GM08714 (cell line): Measurements from ENCODE around the gene TMEM129.

Source experiments
- H3K4me3 ChIP-seq: fragments of 200-500 bp; sonication (Bioruptor generic); 2 replicates; pipeline ENCODE4 v1.5.1; 2014; ENCODE audit warnings: mild to moderate bottlenecking, low read length, inconsistent platforms
- ZNF274 ChIP-seq: IDR thresholded peaks from 2 replicates; pipeline ENCODE4 v1.6.1; 2012; ENCODE audit warnings: mild to moderate bottlenecking, low read depth, low read length

TMEM129 gene, protein sequence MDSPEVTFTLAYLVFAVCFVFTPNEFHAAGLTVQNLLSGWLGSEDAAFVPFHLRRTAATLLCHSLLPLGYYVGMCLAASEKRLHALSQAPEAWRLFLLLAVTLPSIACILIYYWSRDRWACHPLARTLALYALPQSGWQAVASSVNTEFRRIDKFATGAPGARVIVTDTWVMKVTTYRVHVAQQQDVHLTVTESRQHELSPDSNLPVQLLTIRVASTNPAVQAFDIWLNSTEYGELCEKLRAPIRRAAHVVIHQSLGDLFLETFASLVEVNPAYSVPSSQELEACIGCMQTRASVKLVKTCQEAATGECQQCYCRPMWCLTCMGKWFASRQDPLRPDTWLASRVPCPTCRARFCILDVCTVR

DNA sequence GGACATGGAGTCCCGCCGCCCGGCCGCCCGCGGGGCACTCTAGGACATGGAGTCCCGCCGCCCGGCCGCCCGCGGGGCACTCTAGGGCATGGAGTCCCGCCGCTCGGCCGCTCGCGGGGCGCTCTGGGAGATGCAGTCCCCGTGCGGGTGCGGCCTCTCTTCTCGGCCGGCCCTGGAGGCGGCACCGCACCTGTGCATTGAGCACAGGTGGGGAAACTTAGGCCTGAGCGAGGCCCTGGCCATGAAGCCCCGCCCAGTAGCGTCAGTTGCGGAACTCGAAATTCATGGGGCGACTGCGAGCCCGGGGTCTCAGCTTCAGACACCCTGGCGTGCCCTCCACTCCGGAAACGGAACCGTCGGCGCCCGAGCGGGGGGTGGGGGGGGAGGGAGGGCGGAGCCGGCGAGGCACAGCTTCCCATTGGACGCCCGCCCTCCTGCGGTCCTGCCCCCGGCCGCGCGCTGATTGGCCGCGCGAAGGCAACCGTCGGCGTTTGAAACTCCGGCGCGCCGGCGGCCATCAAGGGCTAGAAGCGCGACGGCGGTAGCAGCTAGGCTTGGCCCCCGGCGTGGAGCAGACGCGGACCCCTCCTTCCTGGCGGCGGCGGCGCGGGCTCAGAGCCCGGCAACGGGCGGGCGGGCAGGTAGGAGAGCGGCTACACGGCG is at the start of gene TMEM129, which contains the start of gene TACC3:
TSS of gene TMEM129 (minus strand) at position 321 of the 663 bp plus-strand sequence. CDS start 486 bp downstream, outside the sequence.
TSS of gene TACC3 (plus strand) at position 519 of the 663 bp plus-strand sequence. CDS start 1,901 bp downstream, outside the sequence.
- peak within 1 kb of the TSS; percentile 83 for H3K4me3 ChIP-seq
- no peak for TF ChIP-seq ZNF274

DNA sequence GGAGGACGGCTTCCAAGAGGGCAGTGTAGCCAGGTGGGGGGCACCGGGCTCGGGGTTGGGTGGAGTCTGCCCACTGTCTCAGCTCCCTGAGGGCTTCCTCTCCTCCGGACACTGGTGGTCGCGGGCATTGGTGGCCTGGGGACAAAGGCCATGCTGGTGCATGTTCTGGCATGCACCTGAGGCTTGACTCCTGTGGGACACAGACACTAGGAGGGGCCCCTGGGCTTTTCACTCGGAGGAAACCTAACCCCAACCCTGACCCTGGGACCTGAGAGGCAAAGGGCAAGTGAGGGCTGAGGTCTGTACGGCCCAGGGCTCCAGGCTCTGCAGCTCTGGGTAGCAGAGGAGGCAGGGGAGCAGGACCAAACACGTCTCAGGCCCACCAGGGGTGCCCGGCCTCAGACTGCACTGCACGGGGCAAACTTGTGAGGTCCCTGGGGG is 49.7 kb upstream of the TMEM129 start:
- H3K4me3 ChIP-seq = no peak overlapping the region
- TF ChIP-seq ZNF274 = no peak

DNA sequence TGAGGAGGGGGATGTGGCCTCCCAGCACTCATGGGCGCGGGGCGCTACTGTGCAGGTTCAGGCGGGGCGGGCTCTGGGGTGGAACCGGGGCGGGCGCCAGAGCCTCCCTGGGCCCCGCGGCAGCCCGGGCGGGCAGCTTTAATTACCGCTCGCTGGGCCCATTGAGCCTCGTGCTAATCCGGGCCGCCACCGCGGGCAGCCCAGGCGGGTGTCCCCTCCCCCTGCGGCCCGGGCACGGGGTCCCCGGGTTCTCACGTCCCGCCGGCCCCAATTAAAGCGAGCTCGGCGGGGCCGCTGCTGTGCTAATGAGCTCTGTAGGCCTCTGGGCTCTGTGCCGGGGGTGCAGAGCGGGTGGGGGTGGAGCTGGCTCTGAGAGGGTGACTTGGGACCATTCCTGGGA is 49.1 kb upstream of the TMEM129 start:
- TF ChIP-seq ZNF274 = no peak

DNA sequence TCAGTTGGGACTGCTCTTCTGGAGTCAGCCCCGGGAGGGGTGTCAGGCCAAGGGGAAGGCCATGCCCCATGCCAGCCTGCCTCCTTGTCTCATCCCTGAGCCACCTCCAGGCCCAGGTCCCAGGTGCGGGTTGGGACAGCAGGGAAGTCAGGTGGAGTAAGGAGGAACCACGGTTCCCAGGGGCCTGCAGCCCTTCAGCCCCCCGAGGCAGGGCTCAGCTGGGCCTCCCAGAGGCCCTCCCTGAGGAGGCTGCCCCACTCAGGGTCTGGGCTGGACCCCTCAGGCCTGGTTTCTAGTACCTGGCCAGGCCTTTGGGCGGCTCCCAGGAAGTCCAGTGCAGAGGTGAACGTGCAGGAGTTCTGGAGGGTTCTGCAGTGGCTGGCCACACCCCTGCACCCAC is 48.6 kb upstream of the TMEM129 start:
- TF ChIP-seq ZNF274 = no peak
- no peak overlapping the region for H3K4me3 ChIP-seq

More for the DNA sequence above, 49.1 kb upstream of the TMEM129 start:
- H3K4me3 ChIP-seq = no peak overlapping the region

DNA sequence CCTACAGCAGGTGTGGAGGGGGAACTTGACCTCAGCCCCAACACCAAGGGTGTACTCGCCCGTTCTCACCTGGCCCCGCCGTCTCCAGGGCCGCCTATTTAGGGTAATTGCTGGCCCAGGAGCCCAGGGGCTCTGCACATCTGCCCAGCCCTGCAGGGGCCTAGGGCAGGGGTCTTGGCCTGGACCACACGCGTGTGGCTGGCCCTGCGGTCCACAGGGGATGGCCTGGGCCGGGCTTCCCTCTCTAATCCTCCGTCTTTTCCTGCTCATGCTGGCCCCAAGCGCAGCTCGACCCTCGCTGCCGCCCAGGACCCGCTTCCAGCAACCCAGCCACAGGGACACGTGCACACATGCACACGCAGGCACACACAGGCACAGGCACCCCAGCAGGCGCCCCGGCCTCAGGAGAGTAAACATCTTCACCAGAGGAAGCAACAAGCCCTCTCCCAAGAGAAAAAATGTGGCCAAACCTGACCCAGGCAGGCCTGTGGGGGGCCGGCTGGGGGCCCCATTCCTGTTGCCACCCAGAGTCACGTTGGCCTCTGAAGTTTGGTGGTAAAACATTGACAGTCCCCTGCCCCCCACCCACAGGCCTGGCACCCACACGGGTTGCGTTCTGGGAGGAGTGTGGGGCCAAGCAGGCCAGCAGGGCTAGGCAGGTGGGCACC is 47.4 kb upstream of the TMEM129 start:
- no peak overlapping the region for H3K4me3 ChIP-seq
- no peak for TF ChIP-seq ZNF274

DNA sequence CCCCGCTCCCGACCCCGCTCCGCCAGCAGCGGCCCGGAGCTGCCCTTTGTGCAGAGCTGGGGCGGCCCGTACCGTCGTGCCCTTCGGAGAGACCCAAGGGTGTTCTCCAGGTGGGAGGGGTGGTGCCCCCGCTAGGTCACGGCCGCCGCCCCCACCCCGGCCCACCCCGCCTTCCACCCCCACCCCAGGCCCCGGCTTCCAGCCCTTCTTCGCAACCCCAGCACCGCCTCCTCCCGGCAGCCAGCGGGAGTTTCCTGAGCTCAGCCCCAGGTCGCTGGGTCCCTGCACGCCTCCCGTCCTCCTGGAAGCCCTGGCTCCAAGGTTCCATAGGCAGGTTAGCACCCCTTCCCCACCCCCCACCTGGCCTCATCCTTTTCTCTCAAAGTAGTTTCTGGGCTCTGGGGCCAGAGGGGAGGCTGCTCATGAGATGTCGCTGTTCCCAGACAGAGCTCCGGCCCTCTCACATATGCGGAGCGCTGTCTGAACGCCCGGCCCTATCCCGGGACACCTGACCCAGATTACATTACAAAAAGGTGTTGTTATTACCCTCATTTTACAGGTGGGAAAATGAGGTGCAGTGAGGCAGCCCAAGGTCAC is 46.7 kb upstream of the TMEM129 start:
- no peak for TF ChIP-seq ZNF274
- H3K4me3 ChIP-seq = no peak overlapping the region

- no peak for TF ChIP-seq ZNF274
- H3K4me3 ChIP-seq = no peak overlapping the region
These were observed 46.1 kb upstream of the TMEM129 start for GRCh38 chr4:1767061-1767769.

DNA sequence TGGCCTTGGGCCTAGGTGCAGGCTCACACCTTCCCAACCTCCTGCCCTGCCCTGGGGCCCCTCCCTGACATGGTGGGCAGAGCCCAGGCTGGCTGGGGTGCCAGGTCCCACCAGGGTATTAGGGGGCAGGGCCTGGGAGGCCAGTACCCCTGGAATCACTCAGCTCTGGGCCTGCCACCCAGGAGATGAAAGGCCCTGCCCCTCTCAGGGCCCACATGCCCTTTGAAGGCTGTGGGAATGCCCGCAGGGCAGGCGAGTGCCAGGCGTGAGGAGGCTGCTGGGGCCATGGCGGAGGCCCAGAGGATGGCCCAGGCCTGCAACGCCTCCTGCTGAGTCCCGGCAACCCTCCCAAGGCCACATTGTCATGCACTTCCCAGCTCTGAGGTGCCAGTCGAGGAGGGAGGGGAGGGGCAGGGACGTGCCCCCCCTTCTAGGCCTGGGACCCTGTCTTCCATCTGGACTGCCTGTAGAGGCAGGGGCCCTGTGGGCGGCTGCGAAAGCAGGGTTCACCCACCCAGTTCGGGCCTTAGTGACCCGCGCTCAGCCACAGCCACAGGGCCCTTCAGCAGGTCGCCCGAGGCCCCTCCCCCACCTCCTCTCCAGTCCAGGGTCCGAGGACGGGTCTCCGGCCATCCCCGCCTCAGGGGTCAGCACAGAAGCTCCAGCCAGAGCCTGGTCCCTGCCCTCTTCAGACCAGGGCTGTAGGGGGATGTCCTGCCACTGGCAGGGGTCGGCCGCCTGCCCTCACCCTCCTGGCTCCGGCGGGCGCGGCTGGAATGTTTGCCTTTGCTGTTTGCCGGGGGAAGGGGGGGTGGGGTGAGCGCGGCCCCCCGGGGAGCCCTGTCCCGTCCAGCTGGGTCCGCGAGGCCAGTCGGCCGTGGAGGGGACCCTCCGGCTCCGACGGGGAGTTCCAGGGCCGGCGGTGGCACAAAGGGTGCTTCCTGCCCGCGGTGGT is 45.3 kb upstream of the TMEM129 start:
- H3K4me3 ChIP-seq = no peak overlapping the region
- no peak for TF ChIP-seq ZNF274

- TF ChIP-seq ZNF274 = no peak
- no peak overlapping the region for H3K4me3 ChIP-seq
These were observed 44.4 kb upstream of the TMEM129 start for GRCh38 chr4:1765409-1766072.

GRCh38 chr4:1764670-1765069 is 43.5 kb upstream of the TMEM129 start:
- no peak for TF ChIP-seq ZNF274
- no peak overlapping the region for H3K4me3 ChIP-seq

- TF ChIP-seq ZNF274 = no peak
- no peak overlapping the region for H3K4me3 ChIP-seq
These were observed 42.5 kb upstream of the TMEM129 start for GRCh38 chr4:1763550-1764080.

- TF ChIP-seq ZNF274 = no peak
- H3K4me3 ChIP-seq = no peak overlapping the region
These were observed 42.0 kb upstream of the TMEM129 start for GRCh38 chr4:1763070-1763549.
